Endothelial cell of umbilical vein (primary cell): Measurements from ENCODE around the gene OR9A2. TPM values are rescaled to one million over a fixed set of nuclear protein-coding genes. Genes with fewer than 3 reads are reported as not detected.

Experiments
- BruUV-seq: library from RNA; stranded (reverse); fragments of 400-500 nt; replicated peaks from 2 replicates; lab custom pipeline; 2021; lab: Mats Ljungman, UMichigan
- CTCF ChIA-PET: fragments of 300-600, 350-600 bp; sonication (Branson Sonifier 250); formaldehyde crosslinking; loops from one replicate; lab custom pipeline; 2021; ENCODE audit warnings: antibody characterized with exemption, inconsistent platforms; lab: Charles Lee
- POLR2A ChIA-PET: fragments of 300-600, 350-600 bp; sonication (Branson Sonifier 250); formaldehyde crosslinking; loops from one replicate; lab custom pipeline; 2021; ENCODE audit warnings: antibody characterized with exemption, inconsistent platforms; lab: Charles Lee
- DNase-seq: peaks from one replicate; pipeline ENCODE4 v3.0.0-alpha.2; 2011; ENCODE audit warnings: low read depth, low spot score
- FAIRE-seq: peaks from 2 replicates; lab custom pipeline; 2011; peaks lifted over from hg19 to GRCh38; lab: Jason Lieb, UNC
- H2AFZ ChIP-seq: 2 replicates; pipeline ENCODE4 v1.6.0; 2012; ENCODE audit warnings: low read depth, low read length, control low read depth, inconsistent platforms
- H3K27ac ChIP-seq: 2 replicates; pipeline ENCODE4 v1.5.1; 2011; ENCODE audit warnings: low read depth, mild to moderate bottlenecking, control low read depth, low read length, moderate library complexity; ENCODE audit not compliant: insufficient read depth
- H3K27me3 ChIP-seq, 2 experiments: 2 replicates each; pipeline versions ENCODE4 v1.6.0 to v1.6.1; 2011; ENCODE audit warnings: low read length in 2 of 2, mixed read lengths in 1 of 2; ENCODE audit not compliant: control insufficient read depth in 2 of 2, insufficient read depth in 2 of 2
- H3K36me3 ChIP-seq, 2 experiments: 2 replicates in 1 of 2; 3 replicates in 1 of 2; pipeline ENCODE4 v1.5.1; 2011; ENCODE audit warnings: low read length in 2 of 2, mild to moderate bottlenecking in 1 of 2, moderate library complexity in 1 of 2; ENCODE audit not compliant: control insufficient read depth in 2 of 2, insufficient read depth in 2 of 2; ENCODE audit errors: extremely low read depth in 1 of 2
- H3K4me1 ChIP-seq: 3 replicates; pipeline ENCODE4 v1.5.1; 2011; ENCODE audit warnings: mild to moderate bottlenecking, low read length; ENCODE audit not compliant: control insufficient read depth, insufficient read depth; ENCODE audit errors: extremely low read depth
- H3K4me2 ChIP-seq: 2 replicates; pipeline ENCODE4 v1.6.1; 2011; ENCODE audit warnings: low read length, control low read depth, mixed read lengths; ENCODE audit not compliant: insufficient read depth
- H3K4me3 ChIP-seq, 3 experiments: fragments of 200-600 bp in 1 of 3; sonication (generic), shearing (Covaris generic) in 1 of 3; replicated peaks in 1 of 3; 2 replicates each; pipeline ENCODE4 v1.5.1; 2011 to 2016; ENCODE audit warnings: control low read depth in 3 of 3, low read length in 3 of 3, mild to moderate bottlenecking in 2 of 3, inconsistent platforms in 1 of 3, low read depth in 1 of 3, moderate library complexity in 1 of 3; ENCODE audit not compliant: insufficient read depth in 1 of 3
- H3K79me2 ChIP-seq: 2 replicates; pipeline ENCODE4 v1.6.0; 2012; ENCODE audit warnings: low read length, inconsistent platforms; ENCODE audit not compliant: control insufficient read depth, insufficient read depth
- H3K9ac ChIP-seq: replicated peaks from 2 replicates; pipeline ENCODE3; 2011; ENCODE audit warnings: low read length, control low read depth; ENCODE audit not compliant: insufficient read depth; ENCODE audit errors: extremely low read depth
- H3K9me1 ChIP-seq: replicated peaks from 3 replicates; pipeline ENCODE4 v1.6.0; 2011; ENCODE audit warnings: mild to moderate bottlenecking, low read length; ENCODE audit not compliant: control insufficient read depth, insufficient read depth; ENCODE audit errors: extremely low read depth
- H3K9me3 ChIP-seq: replicated peaks from 2 replicates; pipeline ENCODE4 v1.5.1; 2012; ENCODE audit warnings: low read length, inconsistent platforms; ENCODE audit not compliant: control insufficient read depth, insufficient read depth
- H4K20me1 ChIP-seq: replicated peaks from 2 replicates; pipeline ENCODE3; 2011; ENCODE audit warnings: mild to moderate bottlenecking, low read length; ENCODE audit not compliant: control insufficient read depth, insufficient read depth; ENCODE audit errors: extremely low read depth
- CTCF ChIP-seq, 2 donors: IDR thresholded peaks; 1 replicate in 1 of 2; 2 replicates in 1 of 2; pipeline ENCODE4 v1.5.1; 2011; ENCODE audit warnings: low read length in 2 of 2, mild to moderate bottlenecking in 2 of 2, moderate library complexity in 2 of 2, control low read depth in 1 of 2, inconsistent platforms in 1 of 2, low read depth in 1 of 2; ENCODE audit not compliant: insufficient read depth in 1 of 2; ENCODE audit errors: extremely low read depth in 1 of 2
- EZH2 ChIP-seq: IDR thresholded peaks from 2 replicates; pipeline ENCODE4 v1.6.1; 2012; ENCODE audit warnings: borderline replicate concordance, low read depth, mild to moderate bottlenecking, moderate library complexity, low read length, inconsistent platforms; ENCODE audit not compliant: severe bottlenecking
- FOS ChIP-seq: IDR thresholded peaks from 2 replicates; pipeline ENCODE4 v1.6.1; 2011; ENCODE audit warnings: mild to moderate bottlenecking, low read length, moderate library complexity, borderline replicate concordance; ENCODE audit not compliant: insufficient read depth
- GATA2 ChIP-seq: IDR thresholded peaks from 2 replicates; pipeline ENCODE4 v1.7.0; 2011; ENCODE audit warnings: low read depth, mild to moderate bottlenecking, moderate library complexity, mixed read lengths, low read length; ENCODE audit not compliant: insufficient read length, insufficient read depth
- JUN ChIP-seq: IDR thresholded peaks from 2 replicates; pipeline ENCODE4 v1.6.1; 2011; ENCODE audit warnings: borderline replicate concordance, low read depth; ENCODE audit not compliant: insufficient read length, insufficient read depth
- MAX ChIP-seq: IDR thresholded peaks from 2 replicates; pipeline ENCODE4 v1.6.1; 2011; ENCODE audit not compliant: insufficient read depth, insufficient read length
- MYC ChIP-seq: IDR thresholded peaks from one replicate; pipeline ENCODE4 v1.6.1; 2011; ENCODE audit warnings: mild to moderate bottlenecking, low read depth, low read length
- POLR2A ChIP-seq: IDR thresholded peaks from 2 replicates; pipeline ENCODE4 v1.6.1; 2012; ENCODE audit warnings: low read depth, mild to moderate bottlenecking, control low read depth, low read length
- POLR2AphosphoS5 ChIP-seq: IDR thresholded peaks from 2 replicates; pipeline ENCODE4 v1.6.1; 2012; ENCODE audit warnings: low read depth, mild to moderate bottlenecking, control low read depth, low read length, moderate library complexity; ENCODE audit not compliant: insufficient read depth
- dilution Hi-C: fragments of 300-500 bp; cut with MboI; formaldehyde crosslinking; loops from one replicate; pipeline ENCODE4 v1.15.0; 2019; ENCODE audit warnings: low sequenced_read_pairs; ENCODE audit not compliant: extremely low pct_ligation_motif_present
- intact Hi-C: fragments of 100-400 bp; cut with micrococcal nuclease; formaldehyde crosslinking; loops from one replicate; pipeline ENCODE4 v1.10.0; 2022
- polyA plus RNA-seq, 4 experiments: library from polyadenylated mRNA; depleted of rRNA in 3 of 4; stranded (reverse) in 3 of 4; unstranded in 1 of 4; fragments of >200 nt; gene quantifications; 2 replicates each; pipeline versions ENCODE4 v1.2.1 to v1.2.3, GENCODE V29; 2011 to 2012; ENCODE audit warnings: missing spikeins in 1 of 4
- total RNA-seq: library from RNA; stranded (reverse); gene quantifications from 2 replicates; pipeline ENCODE4 v1.2.3, GENCODE V29; 2021

The OR9A2 gene
- total and polyA plus RNA-seq, 2 donors (not counting 3 experiments of a cell fraction or from before 2014, with no cell fraction given): not detected

GRCh38 chr7:143013473-143013872, 13.5 kb downstream of the OR9A2 start:
- no peak overlapping the region for H3K9ac ChIP-seq
- no peaks in the 10 kb centered on the region for H3K36me3 ChIP-seq
- H3K27ac ChIP-seq: no peak overlapping the region
- peak overlapping the region; percentile 19 for H3K4me2 ChIP-seq
- CTCF ChIA-PET: interaction anchor here (0.7 to 26.4 kb wide), 8 partner anchors 8 to 535 kb away, joined by 3 to 967 read pairs (median 4); partner anchors contain the start of gene TAS2R40
- H3K27me3 ChIP-seq: no peaks in the 10 kb centered on the region
- H3K4me3 ChIP-seq: no peak overlapping the region
- H4K20me1 ChIP-seq: no peaks in the 10 kb centered on the region
- BruUV-seq: no TSS peak
- H3K9me3 ChIP-seq: no peaks in the 10 kb centered on the region
- H3K9me1 ChIP-seq: no peaks in the 10 kb centered on the region
- H3K4me1 ChIP-seq: peaks cover 11% of the 10 kb centered on the region
- FAIRE-seq (no peak), DNase-seq (no peak)
- intact Hi-C loops: loop anchor here (10.0 kb wide), 1 partner anchor 491 kb away; no protein-coding TSS in a partner anchor
- dilution Hi-C loops: loop anchor here (25.0 kb wide), 1 partner anchor 199 kb away; the partner anchor contains the start of gene TAS2R40
- no peak for TF ChIP-seq JUN
- no peak for TF ChIP-seq FOS
- no peak for TF ChIP-seq POLR2A
- no peak for TF ChIP-seq GATA2
- no peak for TF ChIP-seq CTCF (IDR thresholded peaks at IDR 0.05; ENCODE audit: extremely low read depth in 1 of 2, insufficient read depth in 1 of 2, low read depth in 1 of 2, low read length in 2 of 2)
- no peak for TF ChIP-seq POLR2AphosphoS5
- no peak for TF ChIP-seq EZH2
- no peak for TF ChIP-seq MAX
- no peak for TF ChIP-seq MYC
- no peaks in the 10 kb centered on the region for H3K79me2 ChIP-seq
- POLR2A ChIA-PET: interaction anchor here (0.5 kb wide), 1 partner anchor 1822 kb away, joined by 5 read pairs; the partner anchor contains the start of gene TPK1
- H2AFZ ChIP-seq: peak overlapping the region; percentile 49
